SJSA1 (cell line): Measurements from ENCODE around the gene CHN1. TPM values are rescaled to one million over a fixed set of nuclear protein-coding genes. Genes with fewer than 3 reads are reported as not detected.

ENCODE experiments used
- DNase-seq, 2 experiments: peaks; one replicate each; pipeline ENCODE4 v3.0.0-alpha.2; 2015 to 2020; ENCODE audit warnings: low spot score in 2 of 2, low read depth in 1 of 2
- H3K27ac ChIP-seq: fragments of 250-450 bp; sonication (Bioruptor Pico); 2 replicates; pipeline ENCODE4 v1.5.1; 2020; ENCODE audit warnings: mild to moderate bottlenecking, moderate library complexity
- H3K27me3 ChIP-seq: fragments of 250-450 bp; sonication (Bioruptor Pico); replicated peaks from 2 replicates; pipeline ENCODE4 v1.5.1; 2020; ENCODE audit warnings: mild to moderate bottlenecking, moderate library complexity
- H3K36me3 ChIP-seq: fragments of 250-450 bp; sonication (Bioruptor Pico); 2 replicates; pipeline ENCODE4 v1.5.1; 2020; ENCODE audit warnings: mild to moderate bottlenecking
- H3K4me1 ChIP-seq: fragments of 250-450 bp; sonication (Bioruptor Pico); replicated peaks from 2 replicates; pipeline ENCODE4 v1.6.1; 2021; ENCODE audit warnings: mild to moderate bottlenecking
- H3K4me3 ChIP-seq: fragments of 250-450 bp; sonication (Bioruptor Pico); 2 replicates; pipeline ENCODE4 v1.5.1; 2020; ENCODE audit warnings: mild to moderate bottlenecking
- H3K9me3 ChIP-seq: fragments of 250-450 bp; sonication (Bioruptor Pico); replicated peaks from 2 replicates; pipeline ENCODE4 v1.5.1; 2020; ENCODE audit warnings: mild to moderate bottlenecking
- total RNA-seq: library from RNA; depleted of rRNA; stranded (reverse); fragments of >200 nt; shearing (Covaris generic); gene quantifications from 2 replicates; pipeline ENCODE4 v1.2.3, GENCODE V29; 2014

Gene CHN1
- total RNA-seq, 1 experiment from 2014 or later, result 35.8 TPM

- H3K9me3 ChIP-seq, result 0 out of 2 replicates have a peak, but pooled peaks cover 3% of the 10 kb centered on the region
- DNase-seq, result no peak
- peaks cover 57% of the 10 kb centered on the region for H3K27me3 ChIP-seq
- H3K27ac ChIP-seq, result no peak overlapping the region
- peaks cover 22% of the 10 kb centered on the region for H3K4me1 ChIP-seq
- H3K36me3 ChIP-seq, result no peaks in the 10 kb centered on the region
- H3K4me3 ChIP-seq, result no peak overlapping the region
Measured at GRCh38 chr2:175006281-175006680, 1.1 kb upstream of the CHN1 start.

GRCh38 chr2:175005733-175006264, 618 bp upstream of the CHN1 start:
- no peak for DNase-seq
- no peak overlapping the region for H3K27ac ChIP-seq
- peaks cover 57% of the 10 kb centered on the region for H3K27me3 ChIP-seq

GRCh38 chr2:175004730-175004979, 526 bp downstream of the CHN1 start:
- DNase-seq, result no peak
- Histone ChIP-seq H3K4me3 (peak overlapping the region; percentile 58), H3K27ac (no peak overlapping the region), H3K4me1 (peaks cover 22% of the 10 kb centered on the region), H3K9me3 (0 out of 2 replicates have a peak, but pooled peaks cover 3% of the 10 kb centered on the region), H3K27me3 (peaks cover 57% of the 10 kb centered on the region), H3K36me3 (no peaks in the 10 kb centered on the region)

More at GRCh38 chr2:175005733-175006264, 618 bp upstream of the CHN1 start:
- Histone ChIP-seq H3K9me3 (0 out of 2 replicates have a peak, but pooled peaks cover 3% of the 10 kb centered on the region), H3K4me3 (peak overlapping the region; percentile 58), H3K36me3 (no peaks in the 10 kb centered on the region), H3K4me1 (peaks cover 22% of the 10 kb centered on the region)

GRCh38 chr2:175003875-175004729, 1.1 kb downstream of the CHN1 start:
- H3K4me1 ChIP-seq, result peaks cover 22% of the 10 kb centered on the region
- peak in 1 of 2 experiments; percentile 30 for DNase-seq
- peaks cover 56% of the 10 kb centered on the region for H3K27me3 ChIP-seq
- H3K27ac ChIP-seq, result no peak overlapping the region
- H3K9me3 ChIP-seq, result 0 out of 2 replicates have a peak, but pooled peaks cover 3% of the 10 kb centered on the region
- peak overlapping the region; percentile 58 for H3K4me3 ChIP-seq
- no peaks in the 10 kb centered on the region for H3K36me3 ChIP-seq

GRCh38 chr2:175002547-175003274, 2.5 kb downstream of the CHN1 start:
- Histone ChIP-seq H3K4me1 (peaks cover 20% of the 10 kb centered on the region), H3K36me3 (no peaks in the 10 kb centered on the region), H3K9me3 (0 out of 2 replicates have a peak, but pooled peaks cover 3% of the 10 kb centered on the region), H3K27me3 (peaks cover 49% of the 10 kb centered on the region), H3K27ac (no peak overlapping the region), H3K4me3 (no peak overlapping the region)
- DNase-seq, result no peak

GRCh38 chr2:175001566-175001965, 3.6 kb downstream of the CHN1 start:
- no peak overlapping the region for H3K4me3 ChIP-seq
- H3K27me3 ChIP-seq, result peaks cover 37% of the 10 kb centered on the region
- H3K4me1 ChIP-seq, result peaks cover 18% of the 10 kb centered on the region
- peaks cover 3% of the 10 kb centered on the region; the same call in 1 of the 2 replicates for H3K9me3 ChIP-seq
- H3K27ac ChIP-seq, result no peak overlapping the region
- DNase-seq, result no peak
- no peaks in the 10 kb centered on the region for H3K36me3 ChIP-seq

- H3K4me3 ChIP-seq, result no peak overlapping the region
- H3K27ac ChIP-seq, result no peak overlapping the region
- no peak for DNase-seq
Measured at GRCh38 chr2:174997110-174997509, 8.1 kb downstream of the CHN1 start.

GRCh38 chr2:174996622-174997021, 8.6 kb downstream of the CHN1 start:
- Histone ChIP-seq H3K27ac (no peak overlapping the region), H3K36me3 (no peaks in the 10 kb centered on the region), H3K4me3 (no peak overlapping the region), H3K9me3 (no peaks in the 10 kb centered on the region; the same call in 1 of the 2 replicates), H3K4me1 (0 out of 2 replicates have a peak, but pooled peaks cover 7% of the 10 kb centered on the region), H3K27me3 (no peaks in the 10 kb centered on the region)
- no peak for DNase-seq

More at GRCh38 chr2:174997110-174997509, 8.1 kb downstream of the CHN1 start:
- H3K9me3 ChIP-seq, result no peaks in the 10 kb centered on the region; the same call in 1 of the 2 replicates
- H3K36me3 ChIP-seq, result no peaks in the 10 kb centered on the region
- 0 out of 2 replicates have a peak, but pooled peaks cover 7% of the 10 kb centered on the region for H3K4me1 ChIP-seq
- H3K27me3 ChIP-seq, result no peaks in the 10 kb centered on the region

GRCh38 chr2:174994381-174994780, 10.8 kb downstream of the CHN1 start:
- Histone ChIP-seq H3K27me3 (no peaks in the 10 kb centered on the region), H3K4me1 (0 out of 2 replicates have a peak, but pooled peaks cover 7% of the 10 kb centered on the region), H3K4me3 (no peak overlapping the region), H3K9me3 (no peaks in the 10 kb centered on the region; the same call in 1 of the 2 replicates), H3K27ac (no peak overlapping the region), H3K36me3 (no peaks in the 10 kb centered on the region)
- DNase-seq, result no peak

GRCh38 chr2:174992886-174993285, 12.3 kb downstream of the CHN1 start:
- Histone ChIP-seq H3K36me3 (no peaks in the 10 kb centered on the region), H3K27me3 (no peaks in the 10 kb centered on the region), H3K27ac (no peak overlapping the region), H3K4me1 (0 out of 2 replicates have a peak, but pooled peaks cover 5% of the 10 kb centered on the region), H3K9me3 (no peaks in the 10 kb centered on the region; the same call in 1 of the 2 replicates), H3K4me3 (no peak overlapping the region)
- no peak for DNase-seq

GRCh38 chr2:174985614-174986013, 19.6 kb downstream of the CHN1 start:
- H3K36me3 ChIP-seq, result no peaks in the 10 kb centered on the region
- H3K4me3 ChIP-seq, result no peak overlapping the region
- DNase-seq, result peak in 1 of 2 experiments; percentile 57
- no peaks in the 10 kb centered on the region for H3K27me3 ChIP-seq
- no peak overlapping the region for H3K27ac ChIP-seq
- H3K4me1 ChIP-seq, result no peaks in the 10 kb centered on the region
- no peaks in the 10 kb centered on the region for H3K9me3 ChIP-seq

- Histone ChIP-seq H3K4me1 (no peaks in the 10 kb centered on the region), H3K27ac (no peak overlapping the region), H3K27me3 (no peaks in the 10 kb centered on the region), H3K4me3 (no peak overlapping the region), H3K9me3 (no peaks in the 10 kb centered on the region), H3K36me3 (no peaks in the 10 kb centered on the region)
- DNase-seq, result no peak
Measured at GRCh38 chr2:174984561-174984960, 20.6 kb downstream of the CHN1 start.

- Histone ChIP-seq H3K36me3 (no peaks in the 10 kb centered on the region), H3K27me3 (no peaks in the 10 kb centered on the region), H3K9me3 (no peaks in the 10 kb centered on the region), H3K27ac (no peak overlapping the region), H3K4me3 (no peak overlapping the region), H3K4me1 (no peaks in the 10 kb centered on the region)
- DNase-seq, result no peak
Measured at GRCh38 chr2:174981331-174981730, 23.9 kb downstream of the CHN1 start.
